Jurkat, Clone E6-1 (cell line): ENCODE measurements around the gene SEPTIN7. TPM values are rescaled to one million over a fixed set of nuclear protein-coding genes. Genes with fewer than 3 reads are reported as not detected.
"Not testable (repeated sequence)": the region's sequence is repeated elsewhere in the genome, so short reads cannot be mapped to it uniquely, and the experiment has no call there.

Experiments
- DNase-seq: peaks from one replicate; pipeline ENCODE4 v3.0.0-alpha.2; 2011; ENCODE audit warnings: low read depth, low spot score
- H3K4me3 ChIP-seq: 2 replicates; pipeline ENCODE4 v1.5.1; 2011; ENCODE audit warnings: mild to moderate bottlenecking, low read length, control low read depth, moderate library complexity
- polyA plus RNA-seq: library from polyadenylated mRNA; unstranded; fragments of >200 nt; gene quantifications from one replicate; pipeline ENCODE4 v1.2.1, GENCODE V29; 2012; ENCODE audit warnings: missing spikeins; ENCODE audit not compliant: insufficient read length, insufficient read depth

SEPTIN7 gene
- 264 TPM for polyA plus RNA-seq

DNA sequence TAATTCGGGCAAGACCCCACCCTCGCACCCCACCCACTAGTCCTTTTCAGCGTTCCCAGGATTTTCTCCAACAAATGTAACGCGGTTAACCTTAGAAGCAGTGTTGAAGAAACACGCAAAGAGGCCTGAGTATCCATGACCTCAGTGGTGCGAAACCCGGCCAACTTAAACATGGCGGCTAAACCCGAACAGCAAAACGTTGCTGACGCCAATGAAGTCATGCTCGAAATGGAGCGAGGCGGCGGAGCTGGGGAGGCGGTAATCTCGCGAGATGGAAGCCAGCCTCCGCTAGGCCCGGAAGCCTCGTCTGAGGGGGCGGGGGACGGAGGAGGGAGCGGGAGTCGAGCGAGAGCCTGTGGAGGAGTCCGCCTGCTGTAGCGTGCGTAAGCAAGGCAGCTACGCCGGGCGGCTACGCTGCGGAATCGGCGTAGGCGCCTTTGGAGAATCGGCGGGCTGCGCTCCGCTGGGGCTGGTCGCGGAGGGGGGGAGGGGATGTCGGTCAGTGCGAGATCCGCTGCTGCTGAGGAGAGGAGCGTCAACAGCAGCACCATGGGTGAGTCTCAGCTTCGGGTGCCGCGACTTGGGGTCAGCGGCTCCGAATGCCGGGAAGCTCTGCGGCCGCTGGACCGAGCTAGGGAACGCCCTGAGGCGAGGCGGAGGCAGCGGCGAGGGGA, at the start of gene SEPTIN7:
Gene SEPTIN7 (plus strand): TSS at position 340 of the 674 bp plus-strand sequence. CDS start 153 bp downstream, at position 493.
- peak; percentile 98 for DNase-seq
- peak within 1 kb of the TSS; percentile 84 for H3K4me3 ChIP-seq

DNA sequence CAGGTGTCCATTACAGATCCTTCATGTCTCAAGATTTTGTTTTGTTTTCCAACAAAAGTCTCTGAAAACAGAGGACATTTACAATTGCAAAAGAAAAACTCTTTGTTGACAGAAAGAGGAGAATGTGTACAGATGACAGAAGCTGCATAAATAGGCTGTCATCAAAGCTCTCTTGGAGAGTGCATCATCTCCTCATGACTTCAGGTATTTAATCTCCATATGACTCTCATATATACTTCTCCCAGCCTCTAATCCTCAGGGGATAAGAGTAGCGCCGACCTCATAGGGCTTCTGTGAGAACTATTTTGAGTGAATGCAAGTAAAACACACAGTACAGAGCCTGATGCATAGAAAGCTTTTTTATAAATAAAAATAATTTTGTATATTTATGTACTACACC, 48.1 kb upstream of the SEPTIN7 start:
- no peak overlapping the region for H3K4me3 ChIP-seq
- DNase-seq, result no peak

DNA sequence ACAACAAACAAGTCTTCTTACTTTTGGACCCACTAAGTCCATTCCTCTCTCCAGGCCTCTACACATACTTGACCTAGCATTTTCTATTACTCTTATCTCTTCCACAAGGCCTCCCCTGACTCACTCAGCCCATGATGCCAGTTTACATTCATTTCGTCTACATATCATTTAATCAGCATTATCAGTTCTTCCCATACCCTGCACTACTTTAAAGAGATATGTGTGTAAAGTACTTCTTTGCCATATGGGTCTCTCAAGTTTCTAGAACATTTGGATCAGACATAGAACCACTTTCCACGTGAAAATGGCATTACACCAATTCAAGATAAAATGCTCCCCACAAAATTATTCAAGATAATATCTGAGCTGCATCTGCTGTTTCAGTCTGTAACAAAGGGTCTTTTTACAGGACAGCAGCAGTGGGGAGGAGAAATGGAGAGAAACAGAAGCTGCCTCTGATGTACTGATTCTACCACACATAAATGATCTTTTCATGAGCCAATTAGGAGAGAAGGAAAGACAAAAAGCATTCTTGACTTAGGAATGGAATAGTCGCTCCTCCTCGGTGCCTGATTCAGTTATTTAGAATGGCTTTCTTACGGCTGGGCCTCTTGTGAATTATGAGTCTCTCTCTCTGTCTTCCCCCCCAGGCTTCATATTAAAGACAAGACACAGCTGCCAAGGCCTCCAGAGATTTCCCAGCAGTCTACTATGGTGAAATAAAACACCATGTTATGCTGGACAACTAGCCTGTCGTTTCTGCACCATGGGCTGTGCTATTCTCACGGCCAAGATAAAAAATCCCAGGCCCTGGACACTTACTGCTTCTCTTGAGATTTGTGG, 46.9 kb upstream of the SEPTIN7 start:
- no peak for DNase-seq
- H3K4me3 ChIP-seq, result no peak overlapping the region

GRCh38 chr7:35754741-35755140, 46.1 kb upstream of the SEPTIN7 start:
- no peak overlapping the region for H3K4me3 ChIP-seq
- no peak for DNase-seq

- no peak for DNase-seq
- H3K4me3 ChIP-seq, result no peak overlapping the region
Observed at GRCh38 chr7:35755711-35756110, 45.1 kb upstream of the SEPTIN7 start.

GRCh38 chr7:35756453-35756852, 44.4 kb upstream of the SEPTIN7 start:
- H3K4me3 ChIP-seq, DNase-seq: not testable (repeated sequence)

DNA sequence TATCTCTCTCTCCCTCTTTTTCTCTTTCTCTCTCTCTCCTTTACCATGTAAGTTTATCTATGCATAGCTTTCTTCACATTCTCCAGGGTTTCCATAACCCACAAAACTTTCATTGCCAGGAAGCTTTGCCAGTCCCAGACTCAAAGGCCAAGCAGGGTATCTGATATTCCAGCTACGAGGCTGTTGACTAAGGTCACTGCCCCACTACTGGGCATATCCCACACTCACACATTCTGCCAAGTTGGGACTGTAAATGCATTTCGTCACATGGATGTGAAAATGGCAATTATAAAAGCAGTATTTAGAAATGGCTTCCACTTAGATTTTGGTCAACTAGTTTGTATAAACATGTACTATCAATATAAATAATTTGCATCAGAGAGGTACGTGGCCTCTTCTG, 43.3 kb upstream of the SEPTIN7 start:
- no peak overlapping the region for H3K4me3 ChIP-seq
- DNase-seq, result no peak

DNA sequence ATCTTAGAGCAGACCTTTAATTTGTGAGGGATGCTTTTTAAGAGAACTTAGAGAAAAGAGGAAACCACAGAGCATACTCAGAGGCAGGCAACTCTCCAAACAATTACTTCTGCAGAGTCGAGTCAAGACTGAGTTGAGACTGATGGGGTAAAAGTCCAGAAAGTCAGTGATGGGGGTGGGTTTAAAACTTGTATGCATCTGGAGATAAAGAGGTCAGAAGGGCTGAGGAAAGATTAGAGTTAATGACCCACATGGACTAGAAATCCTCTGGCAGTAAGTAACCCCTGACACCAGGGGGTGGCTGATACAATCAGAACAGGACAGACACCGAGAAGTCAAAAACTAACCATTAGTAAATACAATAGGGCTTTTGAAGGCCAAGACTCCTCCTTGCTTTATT, 42.4 kb upstream of the SEPTIN7 start:
- no peak for DNase-seq
- H3K4me3 ChIP-seq, result no peak overlapping the region

GRCh38 chr7:35760143-35760745, 40.6 kb upstream of the SEPTIN7 start:
- no peak for DNase-seq
- no peak overlapping the region for H3K4me3 ChIP-seq

DNA sequence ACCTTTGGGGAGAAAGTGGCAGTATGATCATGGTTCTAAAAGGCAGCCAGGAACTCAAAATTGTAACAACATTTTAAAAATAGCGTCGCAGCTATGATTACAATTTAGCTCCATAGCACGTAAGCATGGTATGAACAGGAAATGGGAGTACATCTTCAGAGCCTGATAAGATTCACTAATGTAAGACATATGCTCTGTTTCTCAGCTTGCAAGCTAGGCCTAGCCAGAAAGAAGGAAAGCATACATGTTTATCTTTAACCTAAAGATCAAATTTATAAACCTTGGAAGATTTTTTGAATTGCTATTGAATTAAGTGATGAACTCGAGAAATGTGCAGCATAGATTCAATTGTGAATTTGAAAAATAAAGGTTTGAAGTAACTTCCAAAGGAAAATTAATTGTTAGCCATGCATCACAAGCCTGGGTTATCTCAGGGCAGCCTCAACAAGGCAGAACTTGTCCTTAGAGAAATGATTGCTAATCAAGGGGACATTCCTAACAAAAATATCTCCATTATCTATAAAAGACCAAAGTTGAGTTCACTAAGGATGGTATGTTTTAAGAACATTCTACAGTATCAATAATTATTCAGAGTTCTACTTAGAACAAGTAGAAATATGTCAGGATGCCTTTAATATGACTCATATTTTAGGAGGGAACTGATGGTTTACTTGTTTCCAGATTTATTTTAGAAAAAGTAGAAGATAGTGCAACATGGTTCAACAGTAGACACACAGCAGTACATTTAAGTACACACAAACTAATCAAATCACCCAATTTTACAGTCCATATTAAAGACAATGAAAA, 38.8 kb upstream of the SEPTIN7 start:
- DNase-seq, result no peak

GRCh38 chr7:35762781-35763180, 38.1 kb upstream of the SEPTIN7 start:
- H3K4me3 ChIP-seq, result no peak overlapping the region
- DNase-seq, result no peak

More for the DNA sequence above, 38.8 kb upstream of the SEPTIN7 start:
- no peak overlapping the region for H3K4me3 ChIP-seq

- no peak for DNase-seq
Observed at GRCh38 chr7:35768346-35768745, 32.5 kb upstream of the SEPTIN7 start.

DNA sequence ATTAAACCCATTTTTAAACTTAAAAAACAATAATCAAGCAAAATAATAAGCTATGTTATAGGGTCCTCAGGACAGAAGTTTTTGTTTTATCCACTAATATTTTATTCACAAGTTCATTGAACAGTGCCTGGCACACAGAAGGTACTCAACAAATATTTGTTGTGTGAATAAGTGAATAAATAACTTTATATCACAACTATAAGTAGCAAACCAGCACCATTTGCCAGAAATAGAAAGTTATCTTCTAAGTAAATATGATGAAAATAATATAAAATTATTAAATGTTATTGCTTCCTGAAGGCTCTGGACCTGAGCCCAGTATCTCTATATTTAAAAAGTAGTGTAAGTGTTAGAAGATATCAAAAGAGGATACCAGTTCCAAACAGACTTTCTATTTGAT, 29.1 kb upstream of the SEPTIN7 start:
- DNase-seq, result no peak
- H3K4me3 ChIP-seq, result no peak overlapping the region

More at GRCh38 chr7:35768346-35768745, 32.5 kb upstream of the SEPTIN7 start:
- H3K4me3 ChIP-seq, result no peak overlapping the region

- H3K4me3 ChIP-seq, result no peak overlapping the region
- DNase-seq, result no peak
Observed at GRCh38 chr7:35773994-35774393, 26.9 kb upstream of the SEPTIN7 start.

- no peak for DNase-seq
- no peak overlapping the region for H3K4me3 ChIP-seq
Observed at GRCh38 chr7:35776686-35777085, 24.2 kb upstream of the SEPTIN7 start.

GRCh38 chr7:35777121-35777520, 23.7 kb upstream of the SEPTIN7 start:
- no peak for DNase-seq
- H3K4me3 ChIP-seq, result no peak overlapping the region

- H3K4me3 ChIP-seq, result no peak overlapping the region
- no peak for DNase-seq
Observed at GRCh38 chr7:35780070-35780469, 20.8 kb upstream of the SEPTIN7 start.

DNA sequence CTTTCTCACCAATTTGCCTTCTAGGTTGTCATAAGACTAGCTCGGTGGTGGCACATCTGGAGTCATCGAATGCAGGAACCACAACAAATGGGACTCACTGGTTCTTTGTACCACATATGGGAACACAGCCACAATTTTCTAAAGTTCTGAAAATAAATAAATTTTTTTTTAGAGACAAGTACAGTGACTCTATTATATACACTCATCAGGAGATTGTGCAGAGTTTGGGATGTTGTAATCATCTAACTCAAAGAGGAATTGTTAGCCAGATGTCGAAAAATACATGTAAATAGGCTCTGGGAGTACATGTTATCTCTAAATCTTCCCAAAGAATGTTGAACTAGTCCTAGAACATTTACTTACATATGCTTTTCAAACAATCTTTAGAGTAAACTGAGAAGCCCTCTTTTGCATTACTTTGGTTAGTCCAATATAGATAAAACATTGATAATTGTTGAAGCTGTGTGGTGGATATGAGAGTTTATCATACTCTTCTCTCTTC, 19.6 kb upstream of the SEPTIN7 start:
- no peak overlapping the region for H3K4me3 ChIP-seq
- no peak for DNase-seq
